Measurements from ENCODE around the gene TST.

- no peak for TF ChIP-seq CTCF (IDR thresholded peaks at IDR 0.05)
- no peak for TF ChIP-seq POLR2A (IDR thresholded peaks at IDR 0.05)
Observed at GRCh38 chr22:37010976-37011375, 8.3 kb downstream of the TST start.

Data from heart left ventricle (tissue), 13 donors.